ENCODE data around the gene DEK.

The DEK gene

GRCh38 chr6:18279422-18279821, 15.1 kb upstream of the DEK start:
- TF ChIP-seq ARNT (IDR thresholded peaks at IDR 0.05): no peak
- TF ChIP-seq TARDBP (IDR thresholded peaks at IDR 0.05): no peak
- no peak for TF ChIP-seq ELF4 (IDR thresholded peaks at IDR 0.05)
- POLR2A ChIA-PET: no interaction called here
- CTCF ChIA-PET: no interaction called here
- DNase-seq (ENCODE audit: extremely low spot score): no peak

GRCh38 chr6:18277237-18278006, 13.1 kb upstream of the DEK start:
- CTCF ChIA-PET: no interaction called here
- TF ChIP-seq CTBP1 (IDR thresholded peaks at IDR 0.05; ENCODE audit: borderline replicate concordance) (no peak), FOXA1 (IDR thresholded peaks at IDR 0.05) (no peak), ZNF384 (IDR thresholded peaks at IDR 0.05) (no peak), FOXK2 (IDR thresholded peaks at IDR 0.05) (no peak), SP1 (IDR thresholded peaks at IDR 0.05) (no peak)
- peak; percentile 33 for DNase-seq (ENCODE audit: extremely low spot score)
- POLR2A ChIA-PET: interaction anchor here (1.3 kb wide), 1 partner anchor 13 kb away, joined by 7 read pairs; the partner anchor contains the start of gene DEK

GRCh38 chr6:18276610-18277236, 12.4 kb upstream of the DEK start:
- ChIA-PET POLR2A (interaction anchor here (1.3 kb wide), 1 partner anchor 12 kb away, joined by 7 read pairs; the partner anchor contains the start of gene DEK), CTCF (no interaction called here)
- no peak for DNase-seq (ENCODE audit: extremely low spot score)
- TF ChIP-seq SUZ12 (IDR thresholded peaks at IDR 0.05) (no peak), LEF1 (IDR thresholded peaks at IDR 0.05; ENCODE audit: borderline replicate concordance) (no peak), L3MBTL2 (conservative IDR thresholded peaks at IDR 0.05) (no peak), FOXK2 (IDR thresholded peaks at IDR 0.05) (no peak), TARDBP (IDR thresholded peaks at IDR 0.05) (no peak), ARNT (IDR thresholded peaks at IDR 0.05) (no peak), NFRKB (IDR thresholded peaks at IDR 0.05) (no peak), HDGF (IDR thresholded peaks at IDR 0.05; ENCODE audit: borderline replicate concordance) (no peak), ELF4 (IDR thresholded peaks at IDR 0.05) (no peak), FOXA1 (IDR thresholded peaks at IDR 0.05) (no peak), FOXM1 (IDR thresholded peaks at IDR 0.05; ENCODE audit: borderline replicate concordance) (no peak), PKNOX1 (IDR thresholded peaks at IDR 0.05) (no peak)

GRCh38 chr6:18270216-18270615, 5.9 kb upstream of the DEK start:
- no peak for DNase-seq (ENCODE audit: extremely low spot score)
- CTCF ChIA-PET: no interaction called here
- POLR2A ChIA-PET: no interaction called here
- TF ChIP-seq CTBP1 (IDR thresholded peaks at IDR 0.05; ENCODE audit: borderline replicate concordance) (no peak), ZNF384 (IDR thresholded peaks at IDR 0.05) (no peak), FOXK2 (IDR thresholded peaks at IDR 0.05) (no peak)

- ChIA-PET POLR2A (no interaction called here), CTCF (no interaction called here)
- DNase-seq (ENCODE audit: extremely low spot score): no peak
- TF ChIP-seq PKNOX1 (IDR thresholded peaks at IDR 0.05): no peak
- TF ChIP-seq L3MBTL2 (conservative IDR thresholded peaks at IDR 0.05): no peak
- no peak for TF ChIP-seq CTBP1 (IDR thresholded peaks at IDR 0.05; ENCODE audit: borderline replicate concordance)
- TF ChIP-seq FOXK2 (IDR thresholded peaks at IDR 0.05): no peak
- no peak for TF ChIP-seq SP1 (IDR thresholded peaks at IDR 0.05)
- TF ChIP-seq ZNF384 (IDR thresholded peaks at IDR 0.05): no peak
Measured at GRCh38 chr6:18269717-18270116, 5.4 kb upstream of the DEK start.

- ChIA-PET POLR2A (no interaction called here), CTCF (interaction anchor here (0.6 kb wide), 1 partner anchor 51 kb away, joined by 3 read pairs; no protein-coding TSS in a partner anchor)
- DNase-seq (ENCODE audit: extremely low spot score): peak; percentile 12
- TF ChIP-seq PKNOX1 (IDR thresholded peaks at IDR 0.05) (peak; percentile 83), ZNF384 (IDR thresholded peaks at IDR 0.05) (no peak)
Measured at GRCh38 chr6:18269253-18269652, 4.9 kb upstream of the DEK start.

- ChIA-PET POLR2A (no interaction called here), CTCF (interaction anchor here (0.6 kb wide), 1 partner anchor 118 kb away, joined by 3 read pairs; no protein-coding TSS in a partner anchor)
- no peak for DNase-seq (ENCODE audit: extremely low spot score)
- TF ChIP-seq SUZ12 (IDR thresholded peaks at IDR 0.05) (no peak), BHLHE40 (IDR thresholded peaks at IDR 0.05; ENCODE audit: borderline replicate concordance) (no peak), PKNOX1 (IDR thresholded peaks at IDR 0.05) (no peak), L3MBTL2 (conservative IDR thresholded peaks at IDR 0.05) (no peak), NFRKB (IDR thresholded peaks at IDR 0.05) (no peak), LEF1 (IDR thresholded peaks at IDR 0.05; ENCODE audit: borderline replicate concordance) (no peak), TARDBP (IDR thresholded peaks at IDR 0.05) (no peak), FOXK2 (IDR thresholded peaks at IDR 0.05) (no peak)
Measured at GRCh38 chr6:18268066-18268465, 3.7 kb upstream of the DEK start.
